Brain microvascular endothelial cell (primary cell): ENCODE data around the gene MTRFR.
A peak's percentile ranks its signal among the peaks of the same experiment; 100 is the strongest.

Experiments
- DNase-seq: peaks from one replicate; pipeline ENCODE4 v3.0.0-alpha.2; 2020
- H3K27ac ChIP-seq: fragments of 250-450 bp; sonication (Bioruptor Pico); 2 replicates; pipeline ENCODE4 v1.5.1; 2020; ENCODE audit warnings: mild to moderate bottlenecking, moderate library complexity
- H3K27me3 ChIP-seq: fragments of 250-450 bp; sonication (Bioruptor Pico); replicated peaks from 2 replicates; pipeline ENCODE4 v1.5.1; 2020; ENCODE audit warnings: mild to moderate bottlenecking
- H3K36me3 ChIP-seq: fragments of 250-450 bp; sonication (Bioruptor Pico); replicated peaks from 2 replicates; pipeline ENCODE4 v1.5.1; 2020; ENCODE audit warnings: mild to moderate bottlenecking
- H3K4me3 ChIP-seq: 2 replicates; pipeline ENCODE4 v1.5.1; 2011; ENCODE audit warnings: low read depth, mild to moderate bottlenecking, control low read depth, low read length, moderate library complexity
- CTCF ChIP-seq: IDR thresholded peaks from 2 replicates; pipeline ENCODE4 v1.5.1; 2011; ENCODE audit warnings: low read depth, mild to moderate bottlenecking, moderate library complexity, low read length, control low read depth, inconsistent platforms; ENCODE audit errors: missing control alignments
- in situ Hi-C: cut with HindIII; loops from 2 replicates; pipeline ENCODE4 v1.10.0; 2017; ENCODE audit warnings: low sequenced_read_pairs, low pct_ligation_motif_present

The MTRFR gene

GRCh38 chr12:123263196-123263817 is 30.1 kb downstream of the MTRFR start:
- Histone ChIP-seq H3K27me3 (no peaks in the 10 kb centered on the region), H3K27ac (no peak overlapping the region), H3K4me3 (no peak overlapping the region), H3K36me3 (peaks cover 64% of the 10 kb centered on the region)
- in situ Hi-C loops, result no loop called here
- no peak for DNase-seq
- no peak for TF ChIP-seq CTCF

DNA sequence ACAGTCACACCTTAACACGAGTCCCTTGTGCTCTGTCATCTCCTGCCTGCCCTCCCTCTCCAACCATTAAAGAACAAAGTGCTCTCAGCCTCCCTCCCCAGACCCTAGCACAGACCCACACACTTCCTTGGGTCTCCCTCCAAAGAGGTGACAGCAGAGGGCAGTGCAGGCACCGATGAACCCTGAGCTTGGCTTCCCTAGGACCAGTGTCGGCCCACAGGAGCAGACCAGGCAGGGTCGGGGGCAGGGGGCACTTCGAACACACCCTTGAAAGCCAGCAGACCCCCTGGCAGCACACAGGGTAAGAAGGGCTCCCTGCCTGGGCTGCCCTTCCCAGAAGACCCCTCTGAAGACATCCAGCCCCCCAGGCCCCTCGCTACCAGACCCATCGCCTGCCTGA is 31.4 kb downstream of the MTRFR start:
- H3K27me3 ChIP-seq, result no peaks in the 10 kb centered on the region
- in situ Hi-C loops, result no loop called here
- DNase-seq, result no peak
- no peak overlapping the region for H3K4me3 ChIP-seq
- peaks cover 57% of the 10 kb centered on the region for H3K36me3 ChIP-seq
- no peak overlapping the region for H3K27ac ChIP-seq
- peak; percentile 40 for TF ChIP-seq CTCF

GRCh38 chr12:123265851-123266678 is 32.8 kb downstream of the MTRFR start:
- Histone ChIP-seq H3K27me3 (no peaks in the 10 kb centered on the region), H3K4me3 (no peak overlapping the region), H3K36me3 (peaks cover 45% of the 10 kb centered on the region), H3K27ac (no peak overlapping the region)
- in situ Hi-C loops, result no loop called here
- TF ChIP-seq CTCF, result no peak
- no peak for DNase-seq

DNA sequence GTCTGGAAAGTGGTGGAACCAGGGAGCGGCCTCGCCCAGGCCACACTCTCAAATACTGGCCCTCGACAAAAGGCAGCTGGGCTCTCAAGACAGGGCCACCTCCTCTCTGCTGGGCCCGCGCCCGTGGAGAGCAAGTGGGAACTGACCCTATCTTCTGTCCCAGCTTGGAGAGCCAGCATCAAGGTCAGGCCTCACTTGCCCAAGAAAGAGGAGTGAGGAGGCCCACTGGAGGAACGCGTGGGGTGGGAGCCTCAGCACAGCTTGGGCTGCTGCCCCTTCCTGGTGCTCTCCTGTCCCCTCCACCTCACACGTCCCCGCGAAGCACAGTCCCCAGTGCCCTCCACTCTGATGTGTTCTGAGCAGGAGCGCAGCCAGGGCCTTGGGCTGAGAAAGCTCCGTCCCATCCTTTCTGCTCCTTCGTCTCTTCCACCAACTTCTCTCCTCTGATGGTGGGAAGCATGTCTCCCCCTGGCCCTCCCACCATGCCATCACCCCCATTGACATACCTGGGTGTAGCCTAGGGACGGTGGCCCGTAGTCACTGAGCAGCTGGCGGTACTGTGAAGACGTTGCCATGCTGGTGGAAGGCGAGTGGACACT is 33.5 kb downstream of the MTRFR start:
- no peaks in the 10 kb centered on the region for H3K27me3 ChIP-seq
- TF ChIP-seq CTCF, result no peak
- no peak overlapping the region for H3K27ac ChIP-seq
- H3K36me3 ChIP-seq, result peaks cover 38% of the 10 kb centered on the region
- DNase-seq, result no peak
- no peak overlapping the region for H3K4me3 ChIP-seq
- in situ Hi-C loops, result no loop called here

- no peaks in the 10 kb centered on the region for H3K27me3 ChIP-seq
- H3K27ac ChIP-seq, result no peak overlapping the region
- H3K4me3 ChIP-seq, result no peak overlapping the region
- DNase-seq, result no peak
- peaks cover 33% of the 10 kb centered on the region for H3K36me3 ChIP-seq
- in situ Hi-C loops, result no loop called here
- no peak for TF ChIP-seq CTCF
These were observed 34.2 kb downstream of the MTRFR start for GRCh38 chr12:123267335-123267920.
